ENCODE results near the gene FUT1. TPM values are rescaled to one million over a fixed set of nuclear protein-coding genes. Genes with fewer than 3 reads are reported as not detected.
"Not testable (repeated sequence)": the region's sequence is repeated elsewhere in the genome, so short reads cannot be mapped to it uniquely, and the experiment has no call there.

The FUT1 gene
- total and polyA plus RNA-seq, 4 experiments from 2014 or later = 0.11 to 0.32 (median 0.22) TPM; not detected in 1

DNA sequence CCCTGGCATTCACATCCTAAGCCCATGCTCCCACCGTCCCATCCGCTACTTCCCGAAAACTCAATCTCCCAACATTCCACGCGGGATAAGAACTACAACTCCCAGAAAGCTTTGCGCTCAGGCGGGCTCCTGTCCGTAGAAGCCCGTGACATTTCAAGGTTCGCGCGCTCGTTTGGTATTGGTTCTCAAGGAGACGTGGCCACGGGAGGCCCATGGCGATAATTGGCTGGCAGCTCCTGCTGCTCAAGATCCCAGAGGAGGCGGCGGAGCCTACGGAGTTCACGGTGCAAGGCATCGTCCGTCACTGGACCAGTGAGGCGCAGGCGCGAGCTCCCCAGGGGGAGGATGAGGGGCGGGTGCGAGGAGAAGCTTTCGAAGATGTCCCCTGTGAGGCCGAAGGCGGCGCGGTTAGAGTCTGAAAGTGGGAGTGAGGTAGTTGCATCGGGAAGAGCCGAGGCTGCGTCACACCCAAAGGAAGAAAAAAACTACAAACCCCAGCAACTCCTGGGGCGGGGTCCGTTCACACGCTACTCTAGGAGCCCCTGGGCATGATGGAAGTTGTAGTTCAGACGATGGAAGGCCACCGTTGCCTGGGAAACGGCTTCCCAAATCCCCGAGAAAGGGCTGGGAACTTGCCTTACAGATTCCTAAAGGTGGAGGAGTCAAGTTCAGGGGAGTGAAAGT is 31.7 kb downstream of the FUT1 start:
- Histone ChIP-seq H3K4me3 (ENCODE audit: low read length in 2 of 2) (peak overlapping the region; percentile 50 to 75), H3K27me3 (ENCODE audit: insufficient read depth, low read length) (no peaks in the 10 kb centered on the region), H3K27ac (ENCODE audit: low read depth, low read length) (peak overlapping the region; percentile 72), H3K9me3 (ENCODE audit: control insufficient read depth in 1 of 2, low read length in 2 of 2) (no peaks in the 10 kb centered on the region), H3K36me3 (ENCODE audit: insufficient read depth, low read length) (no peaks in the 10 kb centered on the region), H3K4me1 (ENCODE audit: insufficient read depth, low read length) (peaks cover 19% of the 10 kb centered on the region)
- DNase-seq = peak; percentile 91 to 97 (median 92)
- Mint-ChIP-seq H3K27ac (peak overlapping the region; percentile 94 to 100 (median 99)), H3K9me3 (peaks cover 0 to 8% (median 6%) of the 10 kb centered on the region in 8 donors), H3K4me3 (peak overlapping the region; percentile 94 to 99 (median 98)), H3K4me1 (peaks cover 15 to 34% (median 25%) of the 10 kb centered on the region in 4 donors), H3K27me3 (no peaks in the 10 kb centered on the region), H3K36me3 (peaks cover 7 to 8% of the 10 kb centered on the region in 2 donors)
- intact Hi-C loops (cut with micrococcal nuclease) = loop anchor here (1.0 kb wide), 1 partner anchor 357 kb away; the partner anchor contains the start of gene TMEM143
- POLR2A ChIA-PET (ENCODE audit: partially characterized antibody) = interaction anchor here (0.8 to 1.9 kb wide), 14 partner anchors 9 to 1156 kb away, joined by 3 to 18 read pairs (median 4); partner anchors contain the start of genes AKT1S1, CA11, DBP and FTL
- CTCF ChIA-PET (ENCODE audit: partially characterized antibody) = interaction anchor here (0.8 to 1.9 kb wide), 4 partner anchors 9 to 272 kb away, joined by 3 to 5 read pairs (median 4); partner anchors contain the start of genes GYS1 and RUVBL2

DNA sequence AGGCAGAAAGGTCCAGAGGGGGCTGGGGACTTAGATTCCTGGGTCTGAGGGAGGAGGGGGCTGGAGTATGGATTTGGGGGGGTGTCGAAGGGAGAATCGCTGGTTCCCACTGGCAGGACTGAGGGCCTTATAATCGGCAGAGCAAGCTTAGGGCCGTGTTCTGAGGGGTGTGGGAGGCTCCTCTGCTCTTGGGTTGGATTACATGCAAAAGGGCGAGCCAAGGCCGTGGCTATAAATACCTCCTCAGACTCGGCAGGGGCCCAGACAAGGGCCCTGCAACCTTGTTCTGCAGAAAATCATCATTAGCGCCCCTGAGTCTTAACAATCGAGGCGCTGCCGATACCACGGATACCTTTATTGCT is 32.2 kb downstream of the FUT1 start:
- peaks cover 16% of the 10 kb centered on the region for H3K4me1 ChIP-seq (ENCODE audit: insufficient read depth, low read length)
- no peaks in the 10 kb centered on the region for H3K27me3 ChIP-seq (ENCODE audit: insufficient read depth, low read length)
- no peaks in the 10 kb centered on the region for H3K9me3 ChIP-seq (ENCODE audit: control insufficient read depth in 1 of 2, low read length in 2 of 2)
- ChIA-PET POLR2A (ENCODE audit: partially characterized antibody) (interaction anchor here (0.8 to 1.9 kb wide), 13 partner anchors 8 to 1157 kb away, joined by 3 to 18 read pairs (median 4); partner anchors contain the start of genes AKT1S1, CA11, DBP and FTL), CTCF (ENCODE audit: partially characterized antibody) (interaction anchor here (1.4 to 1.9 kb wide), 3 partner anchors 75 to 273 kb away, joined by 3 to 5 read pairs (median 4); partner anchors contain the start of genes GYS1 and RUVBL2)
- Mint-ChIP-seq H3K4me1 (peaks cover 12 to 33% (median 20%) of the 10 kb centered on the region in 4 donors), H3K36me3 (peaks cover 4 to 7% of the 10 kb centered on the region in 2 donors), H3K9me3 (peaks cover 0 to 4% (median 4%) of the 10 kb centered on the region in 8 donors), H3K4me3 (peak overlapping the region; percentile 94 to 99 (median 98)), H3K27me3 (no peaks in the 10 kb centered on the region), H3K27ac (peak overlapping the region in 6 of 7 donors; percentile 94 to 100 (median 98))
- no peak overlapping the region for H3K27ac ChIP-seq (ENCODE audit: low read depth, low read length)
- peak overlapping the region in 1 of 2 donors; percentile 75 for H3K4me3 ChIP-seq (ENCODE audit: low read length in 2 of 2)
- DNase-seq = no peak
- intact Hi-C loops (cut with micrococcal nuclease) = no loop called here
- no peaks in the 10 kb centered on the region for H3K36me3 ChIP-seq (ENCODE audit: insufficient read depth, low read length)

GRCh38 chr19:48719263-48720171 is 32.9 kb downstream of the FUT1 start, which contains the start of gene MAMSTR:
Gene MAMSTR (minus strand): TSS chr19:48719725. CDS start chr19:48719031, 694 bp downstream.
- Mint-ChIP-seq H3K36me3 (peaks cover 0 to 3% of the 10 kb centered on the region in 2 donors), H3K27ac (peak within 1 kb of the TSS; percentile 94 to 100 (median 99)), H3K9me3 (no peaks in the 10 kb centered on the region), H3K4me3 (peak within 1 kb of the TSS; percentile 94 to 99 (median 98)), H3K4me1 (peaks cover 7 to 33% (median 19%) of the 10 kb centered on the region in 4 donors), H3K27me3 (no peaks in the 10 kb centered on the region)
- H3K4me1 ChIP-seq (ENCODE audit: insufficient read depth, low read length) = peaks cover 19% of the 10 kb centered on the region
- CTCF ChIA-PET (ENCODE audit: partially characterized antibody) = interaction anchor here (1.4 to 1.5 kb wide), 2 partner anchors 76 to 274 kb away, joined by 3 to 4 read pairs; partner anchors contain the start of genes GYS1 and RUVBL2
- no peaks in the 10 kb centered on the region for H3K27me3 ChIP-seq (ENCODE audit: insufficient read depth, low read length)
- DNase-seq = no peak
- H3K27ac ChIP-seq (ENCODE audit: low read depth, low read length) = peak within 1 kb of the TSS; percentile 72
- intact Hi-C loops (cut with micrococcal nuclease) = no loop called here
- H3K4me3 ChIP-seq (ENCODE audit: low read length in 2 of 2) = peak within 1 kb of the TSS in 1 of 2 donors; percentile 75
- POLR2A ChIA-PET (ENCODE audit: partially characterized antibody) = interaction anchor here (1.4 kb wide), 1 partner anchor 152 kb away, joined by 3 read pairs; the partner anchor contains the start of gene PPP1R15A
- H3K9me3 ChIP-seq (ENCODE audit: control insufficient read depth in 1 of 2, low read length in 2 of 2) = no peaks in the 10 kb centered on the region
- H3K36me3 ChIP-seq (ENCODE audit: insufficient read depth, low read length) = no peaks in the 10 kb centered on the region

DNA sequence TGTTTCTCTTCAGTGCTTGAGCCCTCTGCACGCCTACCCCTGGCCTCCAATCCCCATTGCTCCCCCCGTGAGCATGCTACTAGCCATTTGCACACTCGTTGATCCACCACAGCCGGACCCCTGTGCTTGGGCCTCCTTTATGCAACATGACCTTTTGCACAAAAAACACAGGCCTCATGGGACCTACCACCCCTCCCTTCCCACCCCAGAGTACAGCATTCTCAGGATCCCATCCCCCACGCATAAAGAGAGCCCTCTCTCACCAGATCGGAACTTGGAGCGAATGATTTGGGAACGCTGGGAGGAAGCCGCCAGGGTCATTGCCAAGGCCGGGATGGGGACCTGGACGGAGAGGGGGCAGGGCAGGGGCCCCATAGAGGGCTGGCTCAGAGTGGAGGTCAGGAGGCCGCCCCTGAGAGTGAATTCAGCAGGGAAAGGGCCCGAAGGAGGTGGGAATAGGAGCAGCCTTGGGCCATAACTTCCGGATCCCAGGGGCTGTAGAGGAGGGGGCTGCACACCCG is 33.7 kb downstream of the FUT1 start:
- ChIA-PET CTCF (ENCODE audit: partially characterized antibody) (no interaction called here), POLR2A (ENCODE audit: partially characterized antibody) (no interaction called here)
- no peak overlapping the region for H3K4me3 ChIP-seq (ENCODE audit: low read length in 2 of 2)
- intact Hi-C loops (cut with micrococcal nuclease) = no loop called here
- no peaks in the 10 kb centered on the region for H3K27me3 Mint-ChIP-seq
- peaks cover 20% of the 10 kb centered on the region for H3K4me1 ChIP-seq (ENCODE audit: insufficient read depth, low read length)
- H3K27ac ChIP-seq (ENCODE audit: low read depth, low read length) = no peak overlapping the region
- H3K4me3 Mint-ChIP-seq = peak overlapping the region in 1 of 8 donors; percentile 54
- H3K36me3 ChIP-seq (ENCODE audit: insufficient read depth, low read length) = no peaks in the 10 kb centered on the region
- H3K9me3 Mint-ChIP-seq = no peaks in the 10 kb centered on the region
- no peak for DNase-seq
- no peaks in the 10 kb centered on the region for H3K27me3 ChIP-seq (ENCODE audit: insufficient read depth, low read length)
- H3K4me1 Mint-ChIP-seq = peaks cover 9 to 38% (median 22%) of the 10 kb centered on the region in 4 donors
- peak overlapping the region in 2 of 7 donors; percentile 43 to 64 for H3K27ac Mint-ChIP-seq
- peaks cover 0 to 5% of the 10 kb centered on the region in 2 donors for H3K36me3 Mint-ChIP-seq
- H3K9me3 ChIP-seq (ENCODE audit: control insufficient read depth in 1 of 2, low read length in 2 of 2) = no peaks in the 10 kb centered on the region

DNA sequence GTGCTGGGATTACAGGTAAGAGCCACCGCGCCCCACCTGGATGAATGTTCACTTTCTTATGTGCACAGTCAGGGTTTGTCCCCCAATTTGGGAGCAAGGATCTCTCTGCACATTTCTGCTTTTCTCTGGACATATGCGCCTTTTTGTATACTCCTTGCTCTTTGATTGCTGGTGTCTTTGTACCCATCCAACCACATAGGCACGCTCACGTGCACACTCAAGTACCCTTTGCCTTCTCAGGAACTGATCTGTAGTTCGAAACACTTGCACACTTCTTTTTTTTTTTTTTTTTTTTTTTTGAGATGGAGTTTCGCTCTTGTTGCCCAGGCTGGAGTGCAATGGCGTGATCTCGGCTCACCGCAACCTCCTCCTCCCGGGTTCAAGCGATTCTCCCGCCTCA is 34.3 kb downstream of the FUT1 start:
- CTCF ChIA-PET (ENCODE audit: partially characterized antibody) = interaction anchor here (1.2 kb wide), 1 partner anchor 34 kb away, joined by 3 read pairs; no protein-coding TSS in a partner anchor
- H3K4me1 Mint-ChIP-seq = peaks cover 9 to 43% (median 24%) of the 10 kb centered on the region in 4 donors
- POLR2A ChIA-PET (ENCODE audit: partially characterized antibody); H3K9me3 ChIP-seq (ENCODE audit: control insufficient read depth in 1 of 2, low read length in 2 of 2); intact Hi-C loops (cut with micrococcal nuclease); H3K4me3 ChIP-seq (ENCODE audit: low read length in 2 of 2); H3K27me3 ChIP-seq (ENCODE audit: insufficient read depth, low read length); H3K27ac Mint-ChIP-seq; H3K27me3 Mint-ChIP-seq; H3K9me3 Mint-ChIP-seq; DNase-seq; H3K36me3 Mint-ChIP-seq; H3K36me3 ChIP-seq (ENCODE audit: insufficient read depth, low read length); H3K27ac ChIP-seq (ENCODE audit: low read depth, low read length): not testable (repeated sequence)
- H3K4me1 ChIP-seq (ENCODE audit: insufficient read depth, low read length) = peaks cover 26% of the 10 kb centered on the region
- peak overlapping the region in 1 of 8 donors; percentile 36 for H3K4me3 Mint-ChIP-seq

DNA sequence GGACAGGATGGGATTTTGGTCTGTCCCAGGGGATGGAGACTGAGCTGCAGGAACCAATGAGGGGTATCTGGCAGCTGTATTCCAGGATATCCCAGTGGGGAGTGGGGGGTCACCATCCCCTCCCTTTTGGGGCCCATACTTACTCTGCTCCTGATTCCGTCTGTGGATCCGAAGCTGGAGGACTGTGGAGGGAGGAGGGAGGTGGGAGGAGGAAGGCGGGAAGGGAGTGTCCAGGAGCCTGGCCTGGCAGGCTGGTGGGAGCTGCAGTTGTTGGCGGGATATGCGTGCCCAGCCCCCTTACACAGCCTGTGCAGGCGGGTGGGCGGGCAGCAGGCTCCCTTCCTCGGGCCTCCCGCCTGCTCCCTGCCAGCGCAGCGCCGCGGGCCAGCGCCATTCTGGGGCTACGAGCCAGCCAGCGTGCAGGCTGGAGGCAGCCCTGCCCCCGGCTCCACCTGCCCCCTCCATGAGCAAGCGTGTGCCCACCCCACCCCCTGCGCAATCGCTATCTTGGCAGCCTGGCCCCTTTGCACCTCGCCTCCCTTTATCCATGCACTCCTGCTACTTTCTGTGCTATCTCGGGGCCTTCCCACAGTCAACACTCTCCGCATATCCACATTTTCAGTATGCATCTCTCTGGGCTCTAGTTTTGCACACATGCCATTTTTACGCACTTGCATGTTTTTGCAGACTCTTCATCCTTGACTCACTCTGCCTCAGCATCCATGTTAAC is 35.7 kb downstream of the FUT1 start:
- H3K4me3 Mint-ChIP-seq = peak overlapping the region in 2 of 8 donors; percentile 7 to 52
- POLR2A ChIA-PET (ENCODE audit: partially characterized antibody) = interaction anchor here (0.9 to 1.5 kb wide), 2 partner anchors 8 to 11 kb away, joined by 3 to 4 read pairs; no protein-coding TSS in a partner anchor
- H3K27ac ChIP-seq (ENCODE audit: low read depth, low read length) = no peak overlapping the region
- peak overlapping the region in 1 of 7 donors; percentile 77 for H3K27ac Mint-ChIP-seq
- no peaks in the 10 kb centered on the region for H3K9me3 Mint-ChIP-seq
- peaks cover 0 to 5% of the 10 kb centered on the region in 2 donors for H3K36me3 Mint-ChIP-seq
- peaks cover 31% of the 10 kb centered on the region for H3K4me1 ChIP-seq (ENCODE audit: insufficient read depth, low read length)
- no peaks in the 10 kb centered on the region for H3K27me3 ChIP-seq (ENCODE audit: insufficient read depth, low read length)
- H3K9me3 ChIP-seq (ENCODE audit: control insufficient read depth in 1 of 2, low read length in 2 of 2) = no peaks in the 10 kb centered on the region
- CTCF ChIA-PET (ENCODE audit: partially characterized antibody) = interaction anchor here (1.4 to 1.9 kb wide), 3 partner anchors 22 to 71 kb away, joined by 3 to 8 read pairs (median 4); no protein-coding TSS in a partner anchor
- no peaks in the 10 kb centered on the region for H3K36me3 ChIP-seq (ENCODE audit: insufficient read depth, low read length)
- no peak overlapping the region for H3K4me3 ChIP-seq (ENCODE audit: low read length in 2 of 2)
- H3K27me3 Mint-ChIP-seq = no peaks in the 10 kb centered on the region
- intact Hi-C loops (cut with micrococcal nuclease) = no loop called here
- no peak for DNase-seq
- peaks cover 9 to 47% (median 22%) of the 10 kb centered on the region in 4 donors for H3K4me1 Mint-ChIP-seq

All from CD4-positive, alpha-beta memory T cell (primary cell).